Measurements from ENCODE around the gene PDZRN4.

- TF ChIP-seq POLR2A (IDR thresholded peaks at IDR 0.05) (no peak), CTCF (IDR thresholded peaks at IDR 0.05) (no peak)
Observed at GRCh38 chr12:41162461-41162860, 25.7 kb upstream of the PDZRN4 start.
